HepG2 (cell line): ENCODE measurements around the gene KCNB1. TPM values are rescaled to one million over a fixed set of nuclear protein-coding genes. Genes with fewer than 3 reads are reported as not detected.

Experiments used
- ATAC-seq: fragments of 200-7000 bp; cut with Tn5 transposase; 3 replicates; pipeline ENCODE4 v1.9.1; 2020; ENCODE audit warnings: mild to moderate bottlenecking, moderate library complexity
- BruUV-seq: library from RNA; stranded (reverse); fragments of 400-500 nt; replicated peaks from 2 replicates; lab custom pipeline; 2021; lab: Mats Ljungman, UMichigan
- CTCF ChIA-PET: fragments of 300-600 bp; formaldehyde crosslinking; extraction: SDS; loops from one replicate; lab custom pipeline; 2021; ENCODE audit warnings: low total read pairs, inconsistent platforms, low intra/inter-chr PET ratio; lab: Yijun Ruan, JAX
- POLR2A ChIA-PET: fragments of 350-600 bp; sonication (Branson Sonifier 250); formaldehyde crosslinking; loops from one replicate; lab custom pipeline; 2020; ENCODE audit warnings: antibody characterized with exemption, inconsistent platforms; lab: Yijun Ruan, JAX
- DNase-seq: peaks from one replicate; pipeline ENCODE4 v3.0.0-alpha.2; 2015; ENCODE audit warnings: low spot score
- FAIRE-seq: peaks from 3 replicates; lab custom pipeline; 2011; peaks lifted over from hg19 to GRCh38; lab: Jason Lieb, UNC
- H2AFZ ChIP-seq: one replicate; pipeline ENCODE4 v1.6.1; 2011; ENCODE audit warnings: low read length, inconsistent platforms
- H3K27ac ChIP-seq: fragments of 300-600 bp; 3 replicates; pipeline ENCODE4 v1.8.0; 2011; ENCODE audit warnings: mixed run types, mild to moderate bottlenecking, mixed read lengths, low read length, inconsistent platforms; ENCODE audit not compliant: insufficient read depth; ENCODE audit errors: extremely low read length
- H3K27me3 ChIP-seq, 2 experiments: fragments of 200-600 bp in 1 of 2; 2 replicates in 1 of 2; 3 replicates in 1 of 2; pipeline versions ENCODE4 v1.6.0 to v1.8.0; 2011; ENCODE audit warnings: low read length in 2 of 2, mild to moderate bottlenecking in 2 of 2, moderate library complexity in 2 of 2, inconsistent platforms in 1 of 2; ENCODE audit not compliant: insufficient read depth in 2 of 2, control insufficient read depth in 1 of 2
- H3K36me3 ChIP-seq, 2 experiments: fragments of 200-600 bp in 1 of 2; replicated peaks in 1 of 2; 2 replicates in 1 of 2; 3 replicates in 1 of 2; pipeline versions ENCODE4 v1.5.1 to v1.8.0; 2011; ENCODE audit warnings: low read length in 2 of 2, inconsistent platforms in 1 of 2; ENCODE audit not compliant: insufficient read depth in 2 of 2, control insufficient read depth in 1 of 2
- H3K4me1 ChIP-seq: 2 replicates; pipeline ENCODE4 v1.5.1; 2012; ENCODE audit warnings: low read length, inconsistent platforms; ENCODE audit not compliant: insufficient read depth
- H3K4me2 ChIP-seq: 2 replicates; pipeline ENCODE4 v1.6.0; 2011; ENCODE audit warnings: low read depth, low read length, inconsistent platforms
- H3K4me3 ChIP-seq, 3 experiments: fragments of 200-600 bp in 1 of 3; sonication (generic), shearing (Covaris generic) in 1 of 3; replicated peaks in 1 of 3; 2 replicates each; pipeline ENCODE4 v1.5.1; 2011 to 2016; ENCODE audit warnings: low read length in 3 of 3, inconsistent platforms in 2 of 3, low read depth in 2 of 3, mild to moderate bottlenecking in 2 of 3, control low read depth in 1 of 3, mixed read lengths in 1 of 3; ENCODE audit not compliant: insufficient read depth in 1 of 3
- H3K79me2 ChIP-seq: one replicate; pipeline ENCODE4 v1.6.1; 2011; ENCODE audit warnings: low read length, inconsistent platforms; ENCODE audit not compliant: insufficient read depth
- H3K9ac ChIP-seq: 2 replicates; pipeline ENCODE4 v1.6.0; 2011; ENCODE audit warnings: mild to moderate bottlenecking, low read depth, low read length, inconsistent platforms; ENCODE audit not compliant: insufficient read depth
- H3K9me3 ChIP-seq: 2 replicates; pipeline ENCODE4 v1.5.1; 2012; ENCODE audit warnings: mild to moderate bottlenecking, low read length
- H4K20me1 ChIP-seq: 2 replicates; pipeline ENCODE4 v1.6.0; 2011; ENCODE audit warnings: inconsistent platforms, mild to moderate bottlenecking, low read length, moderate library complexity; ENCODE audit not compliant: insufficient read depth
- PBX2 ChIP-seq: IDR thresholded peaks from 2 replicates; pipeline ENCODE4 v1.6.1; 2016; ENCODE audit warnings: control low read depth
- PBX3 ChIP-seq: sonication (generic); formaldehyde crosslinking; IDR thresholded peaks from 2 replicates; pipeline ENCODE4 v1.8.1; 2023; ENCODE audit warnings: missing genetic modification reagents, inconsistent platforms, borderline replicate concordance
- RFX1 ChIP-seq: fragments of 450-650 bp; IDR thresholded peaks from 2 replicates; pipeline ENCODE4 v1.6.1; 2017
- ZNF350 ChIP-seq: sonication (generic); formaldehyde crosslinking; IDR thresholded peaks from 2 replicates; pipeline ENCODE4 v1.4.0; 2020; ENCODE audit warnings: mild to moderate bottlenecking, low read depth, missing genetic modification reagents, borderline replicate concordance
- ZNF468 ChIP-seq: sonication (generic); formaldehyde crosslinking; IDR thresholded peaks from 2 replicates; pipeline ENCODE4 v1.8.0; 2022; ENCODE audit warnings: mild to moderate bottlenecking, moderate library complexity, missing genetic modification reagents
- WGBS: methylation state at CpG from one replicate; pipeline ENCODE4 v1.1.6; 2017; ENCODE audit warnings: low lambda C conversion rate; 5-methylcytosine and 5-hydroxymethylcytosine counted together
- in situ Hi-C: cut with HindIII; loops from 2 replicates; pipeline ENCODE4 v1.10.0; 2017; ENCODE audit warnings: low pct_unique_long_range_greater_than_20kb; ENCODE audit not compliant: extremely low pct_ligation_motif_present
- intact Hi-C: fragments of 100-400 bp; cut with micrococcal nuclease; formaldehyde crosslinking; loops from one replicate; pipeline ENCODE4 v1.10.0; 2022; ENCODE audit not compliant: unreplicated experiment
- polyA plus RNA-seq, 8 experiments: library from polyadenylated mRNA; depleted of rRNA in 3 of 8; stranded (reverse) in 7 of 8; unstranded in 1 of 8; fragments of >200 nt; fragmentation: Illumina TruSeq in 4 of 8; extraction: Trizol in 4 of 8; gene quantifications; 2 replicates each; pipeline versions ENCODE4 v1.2.1 to v1.2.3, GENCODE V29; 2011 to 2016; ENCODE audit warnings: low read depth in 4 of 8, missing spikeins in 1 of 8, mixed read lengths in 1 of 8; ENCODE audit not compliant: insufficient read depth in 1 of 8
- total RNA-seq, 5 experiments: library from RNA; depleted of rRNA; stranded (reverse); fragments of >200 nt; fragmentation: Illumina TruSeq; extraction: Trizol; gene quantifications; 2 replicates each; pipeline ENCODE4 v1.2.3, GENCODE V29; 2016; ENCODE audit warnings: low read depth in 1 of 5

The KCNB1 gene
- total and polyA plus RNA-seq, 2 of the 13 experiments (the other 11 are each of a cell fraction or from before 2014, with no cell fraction given): 0.02 TPM; not detected in 1

GRCh38 chr20:49424536-49424935 is 57.9 kb downstream of the KCNB1 start:
- TF ChIP-seq ZNF350: no peak
- TF ChIP-seq RFX1: peak; percentile 16
- Histone ChIP-seq H3K9me3 (no peaks in the 10 kb centered on the region), H3K36me3 (no peaks in the 10 kb centered on the region), H3K27me3 (0 out of 5 replicates have a peak, but pooled peaks cover 1 to 6% of the 10 kb centered on the region in 2 experiments), H3K27ac (no peak overlapping the region), H4K20me1 (no peaks in the 10 kb centered on the region), H3K9ac (no peak overlapping the region), H3K4me3 (no peak overlapping the region), H3K79me2 (no peaks in the 10 kb centered on the region), H3K4me1 (no peaks in the 10 kb centered on the region), H2AFZ (no peak overlapping the region), H3K4me2 (no peak overlapping the region)
- in situ Hi-C loops (no loop called here), intact Hi-C loops (no loop called here)
- DNase-seq (no peak), FAIRE-seq (no peak), ATAC-seq (no peak)
- POLR2A ChIA-PET: no interaction called here
- BruUV-seq: no TSS peak
- 27% methylated on average over 13 of the region's 13 CpGs for WGBS
- CTCF ChIA-PET: no interaction called here

- WGBS: 50% methylated on average over 6 of the region's 6 CpGs
- FAIRE-seq (no peak), ATAC-seq (no peak), DNase-seq (no peak)
- no TSS peak for BruUV-seq
- H3K79me2 ChIP-seq: no peaks in the 10 kb centered on the region
- in situ Hi-C loops (no loop called here), intact Hi-C loops (no loop called here)
- TF ChIP-seq PBX3: no peak
- TF ChIP-seq ZNF468 (CRISPR knock-in tag): no peak
- TF ChIP-seq PBX2 (CRISPR knock-in tag): no peak
- ChIA-PET POLR2A (no interaction called here), CTCF (no interaction called here)
- no peaks in the 10 kb centered on the region for H3K4me1 ChIP-seq
- H3K36me3 ChIP-seq: no peaks in the 10 kb centered on the region
- no peak overlapping the region for H3K9ac ChIP-seq
- H2AFZ ChIP-seq: no peak overlapping the region
- H3K27ac ChIP-seq: no peak overlapping the region
- no peaks in the 10 kb centered on the region for H4K20me1 ChIP-seq
- H3K4me2 ChIP-seq: no peak overlapping the region
- H3K4me3 ChIP-seq: no peak overlapping the region
- H3K9me3 ChIP-seq: no peaks in the 10 kb centered on the region
- H3K27me3 ChIP-seq: peaks cover 0 to 15% of the 10 kb centered on the region in 2 experiments; a peak in 1 of 5 replicates
These were observed 60.3 kb downstream of the KCNB1 start for GRCh38 chr20:49422161-49422560.
